ENCODE measurements around the gene INPP5F. TPM values are rescaled to one million over a fixed set of nuclear protein-coding genes. Genes with fewer than 3 reads are reported as not detected.

INPP5F gene
- total and polyA plus RNA-seq, 2 experiments from 2014 or later: 41.4 to 86.0 TPM

- Histone ChIP-seq H4K20me1 (replicated peaks; ENCODE audit: insufficient read depth) (no peaks in the 10 kb centered on the region), H3K4me3 (no peak overlapping the region), H3K79me2 (replicated peaks; ENCODE audit: insufficient read depth) (peaks cover 3% of the 10 kb centered on the region), H3K9me2 (ENCODE audit: insufficient read depth) (no peaks in the 10 kb centered on the region), H3K36me3 (ENCODE audit: insufficient read depth) (peaks cover 24% of the 10 kb centered on the region), H3F3A (replicated peaks; ENCODE audit: low read depth) (no peaks in the 10 kb centered on the region), H2AFZ (no peak overlapping the region), H3K27ac (ENCODE audit: low read depth) (no peak overlapping the region), H3K27me3 (ENCODE audit: insufficient read depth) (no peaks in the 10 kb centered on the region), H3K4me1 (ENCODE audit: insufficient read depth) (no peaks in the 10 kb centered on the region), H3K4me2 (no peak overlapping the region)
- no peak overlapping the region for H3K4me3 Mint-ChIP-seq
- peaks cover 1% of the 10 kb centered on the region for H3K27me3 Mint-ChIP-seq (ENCODE audit: insufficient read depth, low read depth, poor library complexity)
- H3K36me3 Mint-ChIP-seq (ENCODE audit: low read depth): peaks cover 71% of the 10 kb centered on the region
- TF ChIP-seq NANOG (IDR thresholded peaks at IDR 0.05; ENCODE audit: borderline replicate concordance) (no peak), ZNF462 (CRISPR knock-in tag; IDR thresholded peaks at IDR 0.05) (no peak), POLR2AphosphoS5 (IDR thresholded peaks at IDR 0.05; ENCODE audit: low read depth) (no peak), EZH2 (IDR thresholded peaks at IDR 0.05; ENCODE audit: low read depth, unreplicated experiment) (no peak), EZH2phosphoT487 (IDR thresholded peaks at IDR 0.05; ENCODE audit: unreplicated experiment) (no peak), ZNF114 (CRISPR knock-in tag; IDR thresholded peaks at IDR 0.05) (no peak), CREB1 (CRISPR knock-in tag; IDR thresholded peaks at IDR 0.05; ENCODE audit: low read depth) (no peak), ETS1 (IDR thresholded peaks at IDR 0.05) (no peak), JUNB (IDR thresholded peaks at IDR 0.05; ENCODE audit: unreplicated experiment) (no peak), REST (IDR thresholded peaks at IDR 0.05; ENCODE audit: unreplicated experiment) (no peak), STAT1 (IDR thresholded peaks at IDR 0.05; ENCODE audit: unreplicated experiment) (no peak), CTCF (conservative IDR thresholded peaks at IDR 0.05; ENCODE audit: low read depth in 2 of 2) (no peak), ZNF331 (CRISPR knock-in tag; IDR thresholded peaks at IDR 0.05; ENCODE audit: low read depth) (no peak)
- DNase-seq (ENCODE audit: low spot score): no peak
- H3K4me1 Mint-ChIP-seq: no peaks in the 10 kb centered on the region
- no peak for ATAC-seq
- H3K27ac Mint-ChIP-seq: no peak overlapping the region
- H3K9me3 Mint-ChIP-seq: no peaks in the 10 kb centered on the region
Observed at GRCh38 chr10:119852277-119852676, 126.4 kb downstream of the INPP5F start.
